DND-41 (cell line): ENCODE results near the gene QSOX1.

ENCODE experiments used
- ATAC-seq: fragments of 200-7000 bp; cut with Tn5 transposase; 3 replicates; pipeline ENCODE4 v1.9.1; 2021; ENCODE audit warnings: low read depth; ENCODE audit not compliant: insufficient read depth
- DNase-seq: peaks from one replicate; pipeline ENCODE4 v3.0.0-alpha.2; 2020
- H2AFZ ChIP-seq: 2 replicates; pipeline ENCODE4 v1.6.0; 2012; ENCODE audit warnings: low read depth, low read length
- H3K27ac ChIP-seq: 2 replicates; pipeline ENCODE4 v1.5.1; 2012; ENCODE audit warnings: low read length, inconsistent platforms
- H3K27me3 ChIP-seq: fragments of 200-600 bp; sonication (generic); 2 replicates; pipeline ENCODE4 v1.6.0; 2012; ENCODE audit warnings: low read length, mild to moderate bottlenecking, inconsistent platforms; ENCODE audit not compliant: insufficient read depth, poor library complexity
- H3K36me3 ChIP-seq: 2 replicates; pipeline ENCODE4 v1.5.1; 2012; ENCODE audit warnings: low read length, inconsistent platforms; ENCODE audit not compliant: insufficient read depth
- H3K4me1 ChIP-seq: 2 replicates; pipeline ENCODE4 v1.5.1; 2012; ENCODE audit warnings: mild to moderate bottlenecking, low read length; ENCODE audit not compliant: insufficient read depth
- H3K4me2 ChIP-seq: 2 replicates; pipeline ENCODE4 v1.6.0; 2012; ENCODE audit warnings: mild to moderate bottlenecking, moderate library complexity, low read length, inconsistent platforms; ENCODE audit not compliant: insufficient read depth
- H3K4me3 ChIP-seq, 2 experiments: fragments of 200-600 bp in 1 of 2; shearing (Covaris generic) in 1 of 2; 2 replicates each; pipeline ENCODE4 v1.5.1; 2012 to 2016; ENCODE audit warnings: inconsistent platforms in 2 of 2, low read length in 2 of 2, mild to moderate bottlenecking in 2 of 2, low read depth in 1 of 2, moderate library complexity in 1 of 2
- H3K79me2 ChIP-seq: 2 replicates; pipeline ENCODE4 v1.6.0; 2012; ENCODE audit warnings: low read length, inconsistent platforms; ENCODE audit not compliant: insufficient read depth
- H3K9ac ChIP-seq: 2 replicates; pipeline ENCODE4 v1.6.0; 2012; ENCODE audit warnings: low read depth, mild to moderate bottlenecking, inconsistent platforms, low read length, moderate library complexity
- H3K9me3 ChIP-seq: 2 replicates; pipeline ENCODE4 v1.5.1; 2012; ENCODE audit warnings: low read length, moderate library complexity, mild to moderate bottlenecking, inconsistent platforms; ENCODE audit not compliant: insufficient read depth, severe bottlenecking
- H4K20me1 ChIP-seq: 2 replicates; pipeline ENCODE4 v1.6.0; 2012; ENCODE audit warnings: low read length; ENCODE audit not compliant: insufficient read depth
- CTCF ChIP-seq: IDR thresholded peaks from 2 replicates; pipeline ENCODE4 v1.5.1; 2012; ENCODE audit warnings: borderline replicate concordance, low read length, moderate library complexity, mild to moderate bottlenecking; ENCODE audit not compliant: poor library complexity, severe bottlenecking; ENCODE audit errors: extremely low read depth
- EZH2 ChIP-seq: IDR thresholded peaks from 3 replicates; pipeline ENCODE4 v1.6.1; 2012; ENCODE audit warnings: borderline replicate concordance, low read depth, mild to moderate bottlenecking, moderate library complexity, low read length, inconsistent platforms; ENCODE audit not compliant: severe bottlenecking

Gene QSOX1

GRCh38 chr1:180246579-180246978, 91.9 kb downstream of the QSOX1 start:
- Histone ChIP-seq H3K9ac (no peak overlapping the region), H4K20me1 (no peaks in the 10 kb centered on the region; the same call in 1 of the 2 replicates), H3K9me3 (no peaks in the 10 kb centered on the region), H3K36me3 (no peaks in the 10 kb centered on the region), H3K4me2 (no peak overlapping the region), H3K79me2 (no peaks in the 10 kb centered on the region), H3K4me1 (peaks cover 4% of the 10 kb centered on the region; the same call in 1 of the 2 replicates), H3K4me3 (no peak overlapping the region), H2AFZ (no peak overlapping the region), H3K27me3 (no peaks in the 10 kb centered on the region), H3K27ac (no peak overlapping the region)
- DNase-seq (no peak), ATAC-seq (no peak)
- TF ChIP-seq CTCF (no peak), EZH2 (no peak)

DNA sequence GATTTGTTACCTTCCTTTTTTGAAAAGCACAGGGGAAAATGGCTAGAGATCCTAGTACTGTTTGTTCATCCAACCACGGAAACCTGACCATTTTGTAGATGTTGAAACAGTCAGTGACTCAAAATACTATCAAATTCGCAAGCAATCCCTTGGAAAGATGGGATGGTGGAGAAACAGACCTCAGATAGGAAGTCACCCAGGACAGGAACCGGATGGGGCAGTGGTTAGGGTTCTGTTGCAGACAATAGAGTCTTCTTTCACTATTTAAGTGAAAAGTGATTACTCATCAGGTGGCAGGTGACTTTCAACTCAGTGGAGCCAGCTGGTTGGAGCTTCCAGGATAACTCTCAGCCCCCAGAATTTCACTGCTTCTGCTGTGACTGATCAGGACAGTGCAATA, 92.4 kb downstream of the QSOX1 start:
- Histone ChIP-seq H3K9ac (no peak overlapping the region), H3K4me2 (no peak overlapping the region), H3K36me3 (no peaks in the 10 kb centered on the region), H3K27ac (no peak overlapping the region), H3K27me3 (no peaks in the 10 kb centered on the region), H3K4me3 (no peak overlapping the region), H3K79me2 (no peaks in the 10 kb centered on the region), H4K20me1 (no peaks in the 10 kb centered on the region; the same call in 1 of the 2 replicates), H2AFZ (no peak overlapping the region), H3K4me1 (peaks cover 4% of the 10 kb centered on the region; the same call in 1 of the 2 replicates), H3K9me3 (no peaks in the 10 kb centered on the region)
- TF ChIP-seq EZH2 (no peak), CTCF (no peak)
- peak; percentile 19; the same call in 1 of the 3 replicates for ATAC-seq
- no peak for DNase-seq

DNA sequence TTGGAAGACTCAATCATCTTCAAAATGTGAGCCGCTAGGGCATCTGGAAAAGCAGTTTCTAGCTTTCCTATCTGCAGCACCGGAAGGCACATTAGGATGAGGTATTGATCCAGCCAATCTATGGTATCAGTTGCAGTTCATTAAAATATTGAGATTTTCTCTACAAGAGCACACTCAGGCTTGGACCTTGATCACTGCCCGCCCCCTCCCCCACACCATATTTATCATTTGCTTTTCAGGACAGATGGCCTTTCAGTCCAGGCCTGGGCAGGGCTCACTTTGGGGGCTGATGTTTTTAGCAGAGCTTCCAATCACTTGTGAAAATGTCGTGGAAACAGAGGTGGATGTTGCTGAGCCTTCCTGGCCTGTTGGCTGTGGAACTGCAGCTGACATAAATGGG, 92.9 kb downstream of the QSOX1 start:
- Histone ChIP-seq H3K36me3 (no peaks in the 10 kb centered on the region), H3K27ac (no peak overlapping the region), H3K9me3 (no peaks in the 10 kb centered on the region), H3K27me3 (no peaks in the 10 kb centered on the region), H3K4me2 (no peak overlapping the region), H3K4me1 (peaks cover 4% of the 10 kb centered on the region; the same call in 1 of the 2 replicates), H3K79me2 (no peaks in the 10 kb centered on the region), H2AFZ (no peak overlapping the region), H3K4me3 (no peak overlapping the region), H3K9ac (no peak overlapping the region), H4K20me1 (no peaks in the 10 kb centered on the region; the same call in 1 of the 2 replicates)
- DNase-seq (no peak), ATAC-seq (no peak)
- no peak for TF ChIP-seq EZH2
- TF ChIP-seq CTCF = no peak

GRCh38 chr1:180248176-180248575, 93.5 kb downstream of the QSOX1 start:
- Histone ChIP-seq H3K36me3 (no peaks in the 10 kb centered on the region), H3K9ac (no peak overlapping the region)
- no peak for ATAC-seq

More at GRCh38 chr1:180248176-180248575, 93.5 kb downstream of the QSOX1 start:
- H3K4me2 ChIP-seq = no peak overlapping the region
- no peaks in the 10 kb centered on the region for H3K27me3 ChIP-seq
- H2AFZ ChIP-seq = no peak overlapping the region
- H3K4me3 ChIP-seq = no peak overlapping the region
- no peak overlapping the region for H3K27ac ChIP-seq
- H3K79me2 ChIP-seq = no peaks in the 10 kb centered on the region
- TF ChIP-seq CTCF (no peak), EZH2 (no peak)
- H3K4me1 ChIP-seq = peaks cover 4% of the 10 kb centered on the region; the same call in 1 of the 2 replicates
- DNase-seq = no peak
- no peaks in the 10 kb centered on the region; the same call in 1 of the 2 replicates for H4K20me1 ChIP-seq
- no peaks in the 10 kb centered on the region for H3K9me3 ChIP-seq
